ENCODE data around the gene DLAT.
"Not testable (repeated sequence)": the region's sequence is repeated elsewhere in the genome, so short reads cannot be mapped to it uniquely, and the experiment has no call there.

The DLAT gene

GRCh38 chr11:112023104-112023503 is 2.1 kb upstream of the DLAT start:
- Histone ChIP-seq H3K9me2 (replicated peaks; ENCODE audit: low read depth, low read length) (no peaks in the 10 kb centered on the region), H4K20me1 (ENCODE audit: insufficient read depth, low read length, poor library complexity, severe bottlenecking) (no peaks in the 10 kb centered on the region), H3K9ac (ENCODE audit: low read depth, low read length, poor library complexity, severe bottlenecking) (no peak overlapping the region), H3K4me2 (ENCODE audit: low read depth, low read length, poor library complexity, severe bottlenecking) (peak overlapping the region; percentile 85), H3F3A (ENCODE audit: low read depth) (no peaks in the 10 kb centered on the region), H3K27me3 (ENCODE audit: insufficient read depth, low read length, poor library complexity, severe bottlenecking) (no peaks in the 10 kb centered on the region), H3K36me3 (ENCODE audit: insufficient read depth, low read length) (no peaks in the 10 kb centered on the region), H3K9me3 (ENCODE audit: insufficient read depth, low read depth, low read length) (no peaks in the 10 kb centered on the region), H3K79me2 (ENCODE audit: insufficient read depth, low read length) (peaks cover 30% of the 10 kb centered on the region), H2AFZ (ENCODE audit: low read length) (no peak overlapping the region), H3K4me1 (ENCODE audit: insufficient read depth, low read length, poor library complexity, severe bottlenecking) (peaks cover 14% of the 10 kb centered on the region), H3K4me3 (ENCODE audit: low read length, poor library complexity, severe bottlenecking) (peak overlapping the region; percentile 20)
- TF ChIP-seq CTCF (conservative IDR thresholded peaks at IDR 0.05; ENCODE audit: low read length) (peak; percentile 48), EZH2phosphoT487 (IDR thresholded peaks at IDR 0.05; ENCODE audit: borderline replicate concordance) (no peak)

GRCh38 chr11:112024178-112024772 is 933 bp upstream of the DLAT start:
- Histone ChIP-seq H3K9me3 (ENCODE audit: insufficient read depth, low read depth, low read length) (no peaks in the 10 kb centered on the region), H3K9me2 (replicated peaks; ENCODE audit: low read depth, low read length) (no peaks in the 10 kb centered on the region), H3K36me3 (ENCODE audit: insufficient read depth, low read length) (peaks cover 9% of the 10 kb centered on the region; the same call in 1 of the 2 replicates), H3K4me3 (ENCODE audit: low read length, poor library complexity, severe bottlenecking) (peak overlapping the region; percentile 90), H3K4me2 (ENCODE audit: low read depth, low read length, poor library complexity, severe bottlenecking) (peak overlapping the region; percentile 85), H3K4me1 (ENCODE audit: insufficient read depth, low read length, poor library complexity, severe bottlenecking) (peaks cover 20% of the 10 kb centered on the region), H2AFZ (ENCODE audit: low read length) (peak overlapping the region; percentile 98), H3F3A (ENCODE audit: low read depth) (no peaks in the 10 kb centered on the region), H3K79me2 (ENCODE audit: insufficient read depth, low read length) (peaks cover 30% of the 10 kb centered on the region), H3K27me3 (ENCODE audit: insufficient read depth, low read length, poor library complexity, severe bottlenecking) (no peaks in the 10 kb centered on the region), H3K9ac (ENCODE audit: low read depth, low read length, poor library complexity, severe bottlenecking) (peak overlapping the region; percentile 86), H4K20me1 (ENCODE audit: insufficient read depth, low read length, poor library complexity, severe bottlenecking) (no peaks in the 10 kb centered on the region)
- TF ChIP-seq CTCF (conservative IDR thresholded peaks at IDR 0.05; ENCODE audit: low read length), result no peak
- TF ChIP-seq EZH2phosphoT487 (IDR thresholded peaks at IDR 0.05; ENCODE audit: borderline replicate concordance), result no peak

GRCh38 chr11:112025707-112026106 is 499 bp downstream of the DLAT start:
- Histone ChIP-seq H3K9me2 (replicated peaks; ENCODE audit: low read depth, low read length) (no peaks in the 10 kb centered on the region), H3K9me3 (ENCODE audit: insufficient read depth, low read depth, low read length) (no peaks in the 10 kb centered on the region), H3K79me2 (ENCODE audit: insufficient read depth, low read length) (peaks cover 30% of the 10 kb centered on the region), H2AFZ (ENCODE audit: low read length) (peak overlapping the region; percentile 98), H3K9ac (ENCODE audit: low read depth, low read length, poor library complexity, severe bottlenecking) (peak overlapping the region; percentile 86), H3K4me2 (ENCODE audit: low read depth, low read length, poor library complexity, severe bottlenecking) (peak overlapping the region; percentile 85), H3F3A (ENCODE audit: low read depth) (no peaks in the 10 kb centered on the region), H3K4me1 (ENCODE audit: insufficient read depth, low read length, poor library complexity, severe bottlenecking) (peaks cover 22% of the 10 kb centered on the region), H3K27me3 (ENCODE audit: insufficient read depth, low read length, poor library complexity, severe bottlenecking) (no peaks in the 10 kb centered on the region), H3K4me3 (ENCODE audit: low read length, poor library complexity, severe bottlenecking) (peak overlapping the region; percentile 90), H4K20me1 (ENCODE audit: insufficient read depth, low read length, poor library complexity, severe bottlenecking) (no peaks in the 10 kb centered on the region), H3K36me3 (ENCODE audit: insufficient read depth, low read length) (peaks cover 21% of the 10 kb centered on the region; the same call in 1 of the 2 replicates)
- TF ChIP-seq EZH2phosphoT487 (IDR thresholded peaks at IDR 0.05; ENCODE audit: borderline replicate concordance) (no peak), CTCF (conservative IDR thresholded peaks at IDR 0.05; ENCODE audit: low read length) (no peak)

- H3K9ac ChIP-seq (ENCODE audit: low read depth, low read length, poor library complexity, severe bottlenecking); H4K20me1 ChIP-seq (ENCODE audit: insufficient read depth, low read length, poor library complexity, severe bottlenecking); H2AFZ ChIP-seq (ENCODE audit: low read length); H3F3A ChIP-seq (ENCODE audit: low read depth); H3K4me3 ChIP-seq (ENCODE audit: low read length, poor library complexity, severe bottlenecking); H3K9me3 ChIP-seq (ENCODE audit: insufficient read depth, low read depth, low read length); H3K27me3 ChIP-seq (ENCODE audit: insufficient read depth, low read length, poor library complexity, severe bottlenecking); H3K9me2 ChIP-seq (replicated peaks; ENCODE audit: low read depth, low read length); H3K4me2 ChIP-seq (ENCODE audit: low read depth, low read length, poor library complexity, severe bottlenecking): not testable (repeated sequence)
- Histone ChIP-seq H3K4me1 (ENCODE audit: insufficient read depth, low read length, poor library complexity, severe bottlenecking) (peaks cover 22% of the 10 kb centered on the region), H3K36me3 (ENCODE audit: insufficient read depth, low read length) (peaks cover 26% of the 10 kb centered on the region; the same call in 1 of the 2 replicates), H3K79me2 (ENCODE audit: insufficient read depth, low read length) (peaks cover 30% of the 10 kb centered on the region)
Observed at GRCh38 chr11:112026784-112027410, 1.7 kb downstream of the DLAT start.

Measured in Loucy (cell line).